Measurements from ENCODE around the gene ABCB6.

ABCB6 gene

DNA sequence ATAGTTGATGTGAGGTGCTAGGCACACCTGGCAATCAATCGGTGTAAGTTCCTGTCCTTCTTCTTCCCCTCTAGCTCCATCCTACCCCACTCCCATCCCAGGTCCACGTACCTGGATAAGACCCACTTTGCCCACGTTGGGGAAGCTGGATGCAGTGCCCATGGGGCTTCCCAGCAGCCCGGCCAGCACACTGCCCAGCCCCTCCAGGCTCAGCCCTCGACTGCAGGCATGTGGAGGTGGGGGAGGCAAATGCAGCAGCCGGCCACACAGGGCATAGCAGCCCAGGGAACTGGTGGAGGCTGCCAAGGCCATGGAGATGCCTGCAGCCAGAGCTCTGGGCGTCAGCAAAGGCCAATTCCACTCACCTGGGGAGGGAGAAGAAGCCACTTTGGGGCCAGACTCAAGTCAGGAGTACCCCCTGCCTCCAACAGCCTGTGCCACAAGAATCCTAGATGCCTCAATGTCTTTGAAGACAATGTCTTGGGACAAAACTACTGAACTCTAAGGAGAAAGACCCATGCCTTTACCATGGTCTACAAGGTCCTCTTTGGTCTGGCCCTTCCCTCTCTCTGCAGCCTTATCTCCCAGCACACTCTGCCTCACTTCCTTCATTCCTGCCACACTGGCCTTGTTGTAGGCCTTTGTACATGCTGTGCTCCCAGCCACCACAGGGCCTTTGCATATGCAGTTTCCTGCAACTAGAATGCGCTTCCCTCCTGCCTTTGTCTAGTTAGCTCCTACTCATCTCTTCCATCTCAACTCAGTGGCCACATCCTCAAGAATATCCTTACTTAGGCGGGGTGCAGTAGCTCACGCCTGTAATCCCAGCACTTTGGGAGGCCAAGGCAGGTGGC is 53.5 kb downstream of the ABCB6 start:
- no peak for DNase-seq

DNA sequence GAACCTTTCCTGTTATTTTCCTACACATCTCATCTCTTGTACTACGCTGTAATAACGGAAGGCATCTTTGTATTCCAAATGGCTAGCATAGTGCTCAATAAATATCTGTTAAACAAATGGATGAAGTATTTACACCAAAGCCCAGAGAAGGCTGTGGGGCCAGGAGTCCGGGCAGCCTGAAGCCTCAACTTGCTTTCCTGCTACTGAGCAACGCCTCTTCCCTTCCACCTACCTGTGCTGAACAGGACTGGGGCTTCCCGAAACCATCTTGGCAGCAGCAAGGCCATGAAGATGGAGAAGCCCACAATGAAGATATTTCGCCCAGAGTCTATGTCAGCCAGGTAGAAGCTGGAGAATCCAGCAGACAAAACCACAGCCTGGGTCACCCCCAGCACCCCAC is 55.6 kb downstream of the ABCB6 start:
- DNase-seq, result no peak

DNA sequence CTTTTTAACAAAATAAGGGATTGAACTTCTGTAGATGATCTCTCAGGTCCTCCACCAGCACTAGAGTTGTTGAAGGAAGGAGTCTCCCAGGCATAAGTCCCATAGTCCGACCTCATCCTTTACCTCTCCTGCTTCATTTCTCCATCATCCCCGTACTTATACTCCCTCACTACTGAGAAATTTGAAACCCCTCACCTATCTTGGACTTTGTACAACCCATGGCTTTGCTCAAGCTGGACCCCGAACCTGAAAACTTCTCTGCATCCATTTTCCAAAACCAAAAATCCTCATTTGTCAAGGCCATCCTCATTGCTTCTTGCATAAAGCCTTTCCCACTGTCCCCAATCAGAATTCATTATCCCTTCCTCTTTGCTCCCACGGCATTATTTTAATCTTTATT is 57.7 kb downstream of the ABCB6 start:
- no peak for DNase-seq

DNA sequence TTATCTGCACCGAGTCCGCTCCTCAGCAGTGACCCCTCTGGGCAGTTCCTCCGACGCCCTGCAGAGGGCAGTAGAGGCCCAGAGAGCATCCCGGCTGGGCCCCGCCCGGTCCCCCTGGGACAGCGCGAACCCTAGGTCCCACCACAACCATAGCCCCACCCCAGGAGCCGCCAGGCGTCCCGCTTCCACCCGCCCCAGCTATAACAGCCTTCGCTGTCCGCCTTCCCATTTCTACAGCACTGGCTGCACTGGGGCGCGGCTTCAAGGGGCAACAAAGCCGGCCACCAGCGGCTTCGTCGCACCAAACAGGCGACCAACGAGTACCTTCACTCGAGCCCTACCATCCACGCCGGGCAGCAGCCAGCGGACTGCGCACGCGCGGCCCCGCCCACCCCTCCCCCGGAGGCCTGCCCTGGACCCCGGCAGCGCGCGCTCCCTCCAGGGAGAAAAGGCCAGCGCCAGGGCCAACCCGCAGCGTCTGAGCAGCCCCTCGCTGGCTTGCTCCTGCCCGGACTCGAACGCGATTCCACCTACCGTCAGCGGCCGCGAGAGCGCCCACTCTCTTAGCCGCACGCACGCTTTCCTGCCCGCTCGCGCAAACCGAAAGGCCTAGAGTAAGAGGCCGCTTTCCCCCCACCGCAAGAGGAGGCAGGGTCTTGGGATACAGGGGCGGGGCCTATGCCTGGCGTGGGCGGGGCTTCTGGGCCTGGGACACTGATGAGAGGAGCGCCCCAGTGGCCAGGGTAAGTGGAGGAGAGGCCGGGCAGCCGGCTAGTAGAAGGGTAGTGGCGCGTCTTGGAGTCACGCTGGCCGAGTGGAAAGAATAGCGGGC is 58.4 kb downstream of the ABCB6 start, which contains the start of gene NHEJ1:
Gene NHEJ1, minus strand, starts transcription at position 630 of the 832 bp plus-strand sequence. CDS start 2,453 bp downstream, outside the sequence.
- DNase-seq, result peak; percentile 95
